Measurements from ENCODE around the gene HLA-DQA1. TPM values are rescaled to one million over a fixed set of nuclear protein-coding genes. Genes with fewer than 3 reads are reported as not detected.
"Not testable (repeated sequence)": the region's sequence is repeated elsewhere in the genome, so short reads cannot be mapped to it uniquely, and the experiment has no call there.

Gene HLA-DQA1
- total RNA-seq, 1 donor from 2014 or later = 6.3 TPM

GRCh38 chr6:32625137-32625536 is 12.1 kb upstream of the HLA-DQA1 start:
- intact Hi-C loops (cut with micrococcal nuclease) = no loop called here
- Mint-ChIP-seq H3K36me3 (ENCODE audit: low read depth) (peaks cover 7% of the 10 kb centered on the region), H3K27ac (no peak overlapping the region), H3K9me3 (peaks cover under 1% of the 10 kb centered on the region), H3K4me3 (ENCODE audit: low read depth) (no peak overlapping the region), H3K4me1 (ENCODE audit: low read depth) (peaks cover 55% of the 10 kb centered on the region), H3K27me3 (ENCODE audit: low read depth) (no peaks in the 10 kb centered on the region)
- no peak for DNase-seq (ENCODE audit: low spot score)

- H3K9me3 Mint-ChIP-seq = no peaks in the 10 kb centered on the region
- H3K4me1 Mint-ChIP-seq (ENCODE audit: low read depth) = peaks cover 41% of the 10 kb centered on the region
- no peak for DNase-seq (ENCODE audit: low spot score)
- intact Hi-C loops (cut with micrococcal nuclease) = no loop called here
- H3K27ac Mint-ChIP-seq = no peak overlapping the region
- H3K36me3 Mint-ChIP-seq (ENCODE audit: low read depth) = no peaks in the 10 kb centered on the region
- H3K4me3 Mint-ChIP-seq (ENCODE audit: low read depth) = no peak overlapping the region
- peaks cover under 1% of the 10 kb centered on the region for H3K27me3 Mint-ChIP-seq (ENCODE audit: low read depth)
These were observed 10.0 kb upstream of the HLA-DQA1 start for GRCh38 chr6:32627249-32627648.

- Mint-ChIP-seq H3K36me3 (ENCODE audit: low read depth) (no peaks in the 10 kb centered on the region), H3K27ac (peak overlapping the region; percentile 76), H3K27me3 (ENCODE audit: low read depth) (peaks cover 1% of the 10 kb centered on the region), H3K9me3 (no peaks in the 10 kb centered on the region), H3K4me3 (ENCODE audit: low read depth) (no peak overlapping the region), H3K4me1 (ENCODE audit: low read depth) (peaks cover 41% of the 10 kb centered on the region)
- intact Hi-C loops (cut with micrococcal nuclease) = no loop called here
- peak; percentile 45 for DNase-seq (ENCODE audit: low spot score)
These were observed 9.4 kb upstream of the HLA-DQA1 start for GRCh38 chr6:32627831-32628230.

- intact Hi-C loops (cut with micrococcal nuclease); H3K27ac Mint-ChIP-seq; H3K36me3 Mint-ChIP-seq (ENCODE audit: low read depth); H3K4me3 Mint-ChIP-seq (ENCODE audit: low read depth); H3K27me3 Mint-ChIP-seq (ENCODE audit: low read depth); H3K9me3 Mint-ChIP-seq; DNase-seq (ENCODE audit: low spot score): not testable (repeated sequence)
- peaks cover 29% of the 10 kb centered on the region for H3K4me1 Mint-ChIP-seq (ENCODE audit: low read depth)
These were observed 7.4 kb upstream of the HLA-DQA1 start for GRCh38 chr6:32629793-32630192.

- H3K9me3 Mint-ChIP-seq = no peaks in the 10 kb centered on the region
- H3K27ac Mint-ChIP-seq = no peak overlapping the region
- no peaks in the 10 kb centered on the region for H3K36me3 Mint-ChIP-seq (ENCODE audit: low read depth)
- no peak overlapping the region for H3K4me3 Mint-ChIP-seq (ENCODE audit: low read depth)
- peaks cover 19% of the 10 kb centered on the region for H3K4me1 Mint-ChIP-seq (ENCODE audit: low read depth)
- intact Hi-C loops (cut with micrococcal nuclease) = no loop called here
- DNase-seq (ENCODE audit: low spot score) = no peak
- peaks cover 34% of the 10 kb centered on the region for H3K27me3 Mint-ChIP-seq (ENCODE audit: low read depth)
These were observed 1.6 kb upstream of the HLA-DQA1 start for GRCh38 chr6:32635526-32636123.

GRCh38 chr6:32637883-32638282 is 677 bp downstream of the HLA-DQA1 start:
- Mint-ChIP-seq H3K9me3 (no peaks in the 10 kb centered on the region), H3K27me3 (ENCODE audit: low read depth) (peaks cover 35% of the 10 kb centered on the region), H3K36me3 (ENCODE audit: low read depth) (peaks cover 3% of the 10 kb centered on the region), H3K4me3 (ENCODE audit: low read depth) (no peak overlapping the region), H3K4me1 (ENCODE audit: low read depth) (peaks cover 21% of the 10 kb centered on the region), H3K27ac (no peak overlapping the region)
- intact Hi-C loops (cut with micrococcal nuclease) = no loop called here
- DNase-seq (ENCODE audit: low spot score) = no peak

GRCh38 chr6:32638532-32639219 is 1.5 kb downstream of the HLA-DQA1 start:
- intact Hi-C loops (cut with micrococcal nuclease) = no loop called here
- peaks cover 3% of the 10 kb centered on the region for H3K36me3 Mint-ChIP-seq (ENCODE audit: low read depth)
- peaks cover 22% of the 10 kb centered on the region for H3K4me1 Mint-ChIP-seq (ENCODE audit: low read depth)
- H3K9me3 Mint-ChIP-seq = no peaks in the 10 kb centered on the region
- peaks cover 40% of the 10 kb centered on the region for H3K27me3 Mint-ChIP-seq (ENCODE audit: low read depth)
- no peak overlapping the region for H3K4me3 Mint-ChIP-seq (ENCODE audit: low read depth)
- H3K27ac Mint-ChIP-seq = no peak overlapping the region
- no peak for DNase-seq (ENCODE audit: low spot score)

- peaks cover 3% of the 10 kb centered on the region for H3K36me3 Mint-ChIP-seq (ENCODE audit: low read depth)
- peaks cover 40% of the 10 kb centered on the region for H3K27me3 Mint-ChIP-seq (ENCODE audit: low read depth)
- intact Hi-C loops (cut with micrococcal nuclease) = no loop called here
- peaks cover 20% of the 10 kb centered on the region for H3K4me1 Mint-ChIP-seq (ENCODE audit: low read depth)
- H3K9me3 Mint-ChIP-seq = no peaks in the 10 kb centered on the region
- no peak for DNase-seq (ENCODE audit: low spot score)
- H3K4me3 Mint-ChIP-seq (ENCODE audit: low read depth) = no peak overlapping the region
- H3K27ac Mint-ChIP-seq = no peak overlapping the region
These were observed 2.5 kb downstream of the HLA-DQA1 start for GRCh38 chr6:32639440-32640394.

- Mint-ChIP-seq H3K4me3 (ENCODE audit: low read depth) (no peak overlapping the region), H3K4me1 (ENCODE audit: low read depth) (peaks cover 20% of the 10 kb centered on the region), H3K36me3 (ENCODE audit: low read depth) (peaks cover 7% of the 10 kb centered on the region), H3K27ac (no peak overlapping the region), H3K27me3 (ENCODE audit: low read depth) (peaks cover 31% of the 10 kb centered on the region), H3K9me3 (no peaks in the 10 kb centered on the region)
- DNase-seq (ENCODE audit: low spot score) = no peak
- intact Hi-C loops (cut with micrococcal nuclease) = no loop called here
These were observed 3.9 kb downstream of the HLA-DQA1 start for GRCh38 chr6:32641122-32641521.

GRCh38 chr6:32641785-32642719 is 4.8 kb downstream of the HLA-DQA1 start:
- intact Hi-C loops (cut with micrococcal nuclease); H3K9me3 Mint-ChIP-seq; H3K27ac Mint-ChIP-seq; H3K4me3 Mint-ChIP-seq (ENCODE audit: low read depth); H3K36me3 Mint-ChIP-seq (ENCODE audit: low read depth); DNase-seq (ENCODE audit: low spot score): not testable (repeated sequence)
- Mint-ChIP-seq H3K4me1 (ENCODE audit: low read depth) (peaks cover 19% of the 10 kb centered on the region), H3K27me3 (ENCODE audit: low read depth) (peaks cover 27% of the 10 kb centered on the region)

GRCh38 chr6:32642720-32643106 is 5.5 kb downstream of the HLA-DQA1 start:
- Mint-ChIP-seq H3K36me3 (ENCODE audit: low read depth) (peaks cover 7% of the 10 kb centered on the region), H3K4me3 (ENCODE audit: low read depth) (no peak overlapping the region), H3K4me1 (ENCODE audit: low read depth) (peaks cover 14% of the 10 kb centered on the region), H3K27ac (peak overlapping the region; percentile 28), H3K27me3 (ENCODE audit: low read depth) (peaks cover 28% of the 10 kb centered on the region), H3K9me3 (no peaks in the 10 kb centered on the region)
- intact Hi-C loops (cut with micrococcal nuclease) = no loop called here
- no peak for DNase-seq (ENCODE audit: low spot score)

GRCh38 chr6:32643904-32644303 is 6.7 kb downstream of the HLA-DQA1 start:
- intact Hi-C loops (cut with micrococcal nuclease) = no loop called here
- Mint-ChIP-seq H3K4me1 (ENCODE audit: low read depth) (peaks cover 14% of the 10 kb centered on the region), H3K27ac (no peak overlapping the region), H3K9me3 (no peaks in the 10 kb centered on the region), H3K36me3 (ENCODE audit: low read depth) (peaks cover 9% of the 10 kb centered on the region), H3K27me3 (ENCODE audit: low read depth) (peaks cover 37% of the 10 kb centered on the region), H3K4me3 (ENCODE audit: low read depth) (no peak overlapping the region)
- no peak for DNase-seq (ENCODE audit: low spot score)

Data from activated T-helper 2 cell treated with anti-CD3 and anti-CD28 coated beads, Interferon-gamma antibody, Interleukin-2, Interleukin-4, amounts not matched to agents 10 μg/mL and 5 μg/mL and 100 μg/mL, durations not matched to agents 14 hours and 24 hours and 36 hours (primary cell).